Fibroblast of mammary gland (primary cell): ENCODE results near the gene PPAN.

Experiments
- DNase-seq: peaks from one replicate; pipeline ENCODE4 v3.0.0-alpha.2; 2010; ENCODE audit warnings: low read depth
- H3K4me3 ChIP-seq: 2 replicates; pipeline ENCODE4 v1.5.1; 2011; ENCODE audit warnings: low read depth, mild to moderate bottlenecking, low read length, moderate library complexity; ENCODE audit not compliant: control insufficient read depth
- CTCF ChIP-seq: conservative IDR thresholded peaks from 2 replicates; pipeline ENCODE4 v1.5.1; 2011; ENCODE audit warnings: low read depth, low read length, inconsistent platforms; ENCODE audit not compliant: control insufficient read depth, insufficient read depth

PPAN gene

GRCh38 chr19:10146142-10146541 is 40.0 kb downstream of the PPAN start:
- DNase-seq: no peak
- H3K4me3 ChIP-seq: no peak overlapping the region
- TF ChIP-seq CTCF: no peak

GRCh38 chr19:10149427-10149826 is 43.3 kb downstream of the PPAN start:
- no peak overlapping the region for H3K4me3 ChIP-seq
- no peak for TF ChIP-seq CTCF

GRCh38 chr19:10151521-10151920 is 45.4 kb downstream of the PPAN start:
- no peak for TF ChIP-seq CTCF

More at GRCh38 chr19:10149427-10149826, 43.3 kb downstream of the PPAN start:
- DNase-seq: no peak

GRCh38 chr19:10152100-10152499 is 45.9 kb downstream of the PPAN start:
- H3K4me3 ChIP-seq: no peak overlapping the region
- no peak for TF ChIP-seq CTCF
- no peak for DNase-seq

More at GRCh38 chr19:10151521-10151920, 45.4 kb downstream of the PPAN start:
- no peak overlapping the region for H3K4me3 ChIP-seq
- no peak for DNase-seq

GRCh38 chr19:10155839-10156238 is 49.7 kb downstream of the PPAN start:
- TF ChIP-seq CTCF: peak; percentile 19
- H3K4me3 ChIP-seq: no peak overlapping the region
- DNase-seq: peak; percentile 71

GRCh38 chr19:10158071-10158470 is 51.9 kb downstream of the PPAN start:
- H3K4me3 ChIP-seq: no peak overlapping the region
- no peak for DNase-seq
- TF ChIP-seq CTCF: no peak

- no peak for TF ChIP-seq CTCF
- H3K4me3 ChIP-seq: no peak overlapping the region
- DNase-seq: no peak
These were observed 52.3 kb downstream of the PPAN start for GRCh38 chr19:10158485-10158884.
